Panc1 (cell line): ENCODE measurements around the gene MVP. TPM values are rescaled to one million over a fixed set of nuclear protein-coding genes. Genes with fewer than 3 reads are reported as not detected.
A peak's percentile ranks its signal among the peaks of the same experiment; 100 is the strongest.

ENCODE experiments used
- ATAC-seq: fragments of 200-7000 bp; cut with Tn5 transposase; 2 replicates; pipeline ENCODE4 v1.9.1; 2020; ENCODE audit warnings: mild to moderate bottlenecking, moderate library complexity
- BruUV-seq: library from RNA; stranded (reverse); fragments of 400-500 nt; replicated peaks from 2 replicates; lab custom pipeline; 2021; lab: Mats Ljungman, UMichigan
- CTCF ChIA-PET: fragments of 300-600 bp; sonication (Branson Sonifier 250); formaldehyde crosslinking; loops from one replicate; lab custom pipeline; 2022; ENCODE audit warnings: antibody characterized with exemption; lab: Charles Lee
- POLR2A ChIA-PET: fragments of 300-600 bp; sonication (Branson Sonifier 250); formaldehyde crosslinking; loops from one replicate; lab custom pipeline; 2022; ENCODE audit warnings: antibody characterized with exemption; lab: Charles Lee
- DNase-seq: peaks from one replicate; pipeline ENCODE4 v3.0.0-alpha.2; 2010; ENCODE audit warnings: low read depth, low spot score
- H3K27ac ChIP-seq: 2 replicates; pipeline ENCODE4 v1.5.1; 2011; ENCODE audit warnings: mild to moderate bottlenecking, low read length, inconsistent platforms
- H3K27me3 ChIP-seq: fragments of 200-500 bp; sonication (Bioruptor generic); 2 replicates; pipeline ENCODE4 v1.6.0; 2014; ENCODE audit warnings: low read length, inconsistent platforms; ENCODE audit not compliant: control insufficient read depth, insufficient read depth
- H3K36me3 ChIP-seq: fragments of 200-500 bp; sonication (Bioruptor generic); 2 replicates; pipeline ENCODE4 v1.5.1; 2014; ENCODE audit warnings: inconsistent platforms, mild to moderate bottlenecking, low read length, moderate library complexity; ENCODE audit not compliant: control insufficient read depth, insufficient read depth
- H3K4me1 ChIP-seq: 2 replicates; pipeline ENCODE4 v1.5.1; 2011; ENCODE audit warnings: inconsistent platforms, mild to moderate bottlenecking, low read length, moderate library complexity; ENCODE audit not compliant: control insufficient read depth, insufficient read depth
- H3K4me3 ChIP-seq, 2 experiments: 2 replicates each; pipeline ENCODE4 v1.5.1; 2011 to 2012; ENCODE audit warnings: low read depth in 2 of 2, low read length in 2 of 2, mild to moderate bottlenecking in 2 of 2, inconsistent platforms in 1 of 2, moderate library complexity in 1 of 2
- H3K9me3 ChIP-seq: fragments of 200-500 bp; sonication (Bioruptor generic); 2 replicates; pipeline ENCODE4 v1.5.1; 2014; ENCODE audit warnings: low read depth, mild to moderate bottlenecking, inconsistent platforms, low read length, moderate library complexity; ENCODE audit not compliant: control insufficient read depth, insufficient read depth
- CTCF ChIP-seq: fragments of 450-650 bp; IDR thresholded peaks from 2 replicates; pipeline ENCODE4 v1.5.1; 2017; ENCODE audit warnings: mild to moderate bottlenecking
- POLR2AphosphoS5 ChIP-seq: IDR thresholded peaks from 2 replicates; pipeline ENCODE4 v1.6.1; 2012; ENCODE audit warnings: mild to moderate bottlenecking, low read depth, low read length, moderate library complexity
- REST ChIP-seq, 2 experiments: IDR thresholded peaks; 2 replicates each; pipeline ENCODE4 v1.6.1; 2011 to 2012; ENCODE audit warnings: low read depth in 2 of 2, control low read depth in 1 of 2, low read length in 1 of 2, mild to moderate bottlenecking in 1 of 2, moderate library complexity in 1 of 2; ENCODE audit not compliant: insufficient read depth in 1 of 2
- SIN3A ChIP-seq: IDR thresholded peaks from 2 replicates; pipeline ENCODE4 v1.6.1; 2012; ENCODE audit warnings: low read depth, mild to moderate bottlenecking, low read length, moderate library complexity, borderline replicate concordance; ENCODE audit not compliant: insufficient read depth
- TCF7L2 ChIP-seq: IDR thresholded peaks from 2 replicates; pipeline ENCODE4 v1.6.1; 2011; ENCODE audit warnings: mild to moderate bottlenecking, low read depth, low read length, inconsistent platforms
- in situ Hi-C: cut with HindIII; loops from 2 replicates; pipeline ENCODE4 v1.10.0; 2016; ENCODE audit warnings: low sequenced_read_pairs, low pct_unique_long_range_greater_than_20kb
- intact Hi-C: fragments of 100-400 bp; cut with micrococcal nuclease; formaldehyde crosslinking; loops from one replicate; pipeline ENCODE4 v1.10.0; 2022; ENCODE audit not compliant: unreplicated experiment
- total RNA-seq: library from RNA; stranded (reverse); gene quantifications from one replicate; pipeline ENCODE4 v1.2.1, GENCODE V29; 2021; ENCODE audit not compliant: unreplicated experiment

MVP gene
- total RNA-seq, 1 experiment from 2014 or later, result 107 TPM

DNA sequence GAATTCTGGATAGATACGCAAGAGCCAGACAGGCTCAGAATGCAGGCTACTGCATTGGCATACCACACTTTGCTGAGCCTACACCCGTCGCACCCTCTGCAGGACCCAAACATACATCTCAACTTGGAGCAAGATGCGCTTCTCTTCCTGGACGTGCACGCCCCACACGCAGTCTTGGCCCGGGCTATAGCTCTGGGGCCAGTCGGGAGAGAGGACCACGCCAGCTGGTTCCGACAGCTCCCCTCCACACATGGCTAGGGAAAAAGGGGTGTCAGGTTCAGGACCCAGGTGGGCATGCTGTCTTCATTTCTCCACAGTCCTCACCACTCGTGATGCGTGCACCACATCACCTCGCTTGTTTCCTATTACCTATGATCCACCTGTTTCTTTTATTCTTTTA is 57.9 kb downstream of the MVP start:
- intact Hi-C loops, result no loop called here
- POLR2A ChIA-PET, result interaction anchor here (0.7 kb wide), 1 partner anchor 22 kb away, joined by 7 read pairs; the partner anchor contains the start of gene ASPHD1
- DNase-seq (no peak), ATAC-seq (0 out of 2 replicates have a peak, but pooled peaks have one; percentile 28)
- Histone ChIP-seq H3K4me1 (no peaks in the 10 kb centered on the region), H3K4me3 (no peak overlapping the region), H3K27ac (no peak overlapping the region), H3K9me3 (no peaks in the 10 kb centered on the region), H3K27me3 (no peaks in the 10 kb centered on the region), H3K36me3 (no peaks in the 10 kb centered on the region)
- CTCF ChIA-PET, result interaction anchor here (0.7 kb wide), 1 partner anchor 29 kb away, joined by 4 read pairs; no protein-coding TSS in a partner anchor
- BruUV-seq, result no TSS peak
- TF ChIP-seq CTCF (no peak), REST (IDR thresholded peaks at IDR 0.05; ENCODE audit: insufficient read depth in 1 of 2, low read depth in 2 of 2, low read length in 1 of 2) (no peak), SIN3A (no peak), TCF7L2 (no peak), POLR2AphosphoS5 (no peak)
- in situ Hi-C loops, result no loop called here

DNA sequence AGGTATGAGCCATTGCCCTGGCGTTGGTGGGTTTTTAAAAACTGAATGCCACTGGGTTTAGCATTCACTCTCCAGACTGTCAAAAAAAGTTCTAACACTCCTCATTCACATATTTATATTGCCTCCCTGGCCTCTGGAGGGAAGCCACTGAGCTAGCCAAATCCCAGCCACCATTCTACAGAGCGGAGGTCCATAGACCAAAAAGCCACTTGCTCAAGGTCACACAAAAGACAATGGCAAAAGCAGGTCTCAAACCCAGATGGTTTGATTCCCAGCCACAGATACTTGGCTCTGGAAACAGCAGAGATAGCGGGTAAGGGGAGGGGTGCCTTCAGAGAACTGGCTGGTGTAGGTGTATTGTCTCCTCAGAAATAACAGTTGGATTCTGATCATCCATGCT is 60.8 kb downstream of the MVP start:
- CTCF ChIA-PET, result interaction anchor here (0.5 to 0.6 kb wide), 2 partner anchors 33 to 110 kb away, joined by 3 to 4 read pairs; no protein-coding TSS in a partner anchor
- DNase-seq, result no peak
- Histone ChIP-seq H3K4me1 (no peaks in the 10 kb centered on the region), H3K27me3 (no peaks in the 10 kb centered on the region), H3K4me3 (no peak overlapping the region), H3K9me3 (no peaks in the 10 kb centered on the region), H3K36me3 (no peaks in the 10 kb centered on the region), H3K27ac (no peak overlapping the region)
- BruUV-seq, result no TSS peak
- TF ChIP-seq SIN3A (no peak), TCF7L2 (no peak), POLR2AphosphoS5 (no peak), REST (IDR thresholded peaks at IDR 0.05; ENCODE audit: insufficient read depth in 1 of 2, low read depth in 2 of 2, low read length in 1 of 2) (no peak), CTCF (no peak)
- in situ Hi-C loops, result no loop called here
- POLR2A ChIA-PET, result no interaction called here
- intact Hi-C loops, result no loop called here
- no peak for ATAC-seq
